T-helper 17 cell (primary cell): ENCODE results near the gene DENND4A. TPM values are rescaled to one million over a fixed set of nuclear protein-coding genes. Genes with fewer than 3 reads are reported as not detected.

Source experiments
- ATAC-seq: fragments of 150-1000 bp; cut with Tn5 transposase; 2 replicates; pipeline ENCODE4 v1.10.0; 2021; ENCODE audit warnings: mild to moderate bottlenecking, moderate library complexity
- DNase-seq, 3 donors: peaks; one replicate each; pipeline versions ENCODE4 v3.0.0 to v3.0.0-alpha.2; 2020 to 2021
- H3K9me3 ChIP-seq: one replicate; pipeline ENCODE4 v1.7.0; 2013; ENCODE audit warnings: low read length, mild to moderate bottlenecking; ENCODE audit not compliant: control insufficient read depth, poor library complexity, severe bottlenecking
- H3K27ac Mint-ChIP-seq: one replicate; pipeline ENCODE4 v1.8.0; 2022; ENCODE audit warnings: mild to moderate bottlenecking, moderate library complexity, mixed read lengths
- H3K27me3 Mint-ChIP-seq: one replicate; pipeline ENCODE4 v1.8.0; 2022; ENCODE audit warnings: mixed read lengths
- H3K36me3 Mint-ChIP-seq: one replicate; pipeline ENCODE4 v1.8.0; 2022; ENCODE audit warnings: low read depth, mixed read lengths
- H3K4me1 Mint-ChIP-seq: one replicate; pipeline ENCODE4 v1.8.0; 2022; ENCODE audit warnings: mild to moderate bottlenecking, mixed read lengths
- H3K4me3 Mint-ChIP-seq: one replicate; pipeline ENCODE4 v1.8.0; 2022; ENCODE audit warnings: mild to moderate bottlenecking, moderate library complexity, mixed read lengths
- total RNA-seq, 4 donors: library from RNA in 2 of 4; stranded (reverse) in 2 of 4; gene quantifications; one replicate each; pipeline ENCODE4 v1.2.3 and lab custom pipeline; 2022 to 2026

DENND4A gene
- total RNA-seq, 2 donors from 2014 or later = 63.5 to 71.7 TPM

DNA sequence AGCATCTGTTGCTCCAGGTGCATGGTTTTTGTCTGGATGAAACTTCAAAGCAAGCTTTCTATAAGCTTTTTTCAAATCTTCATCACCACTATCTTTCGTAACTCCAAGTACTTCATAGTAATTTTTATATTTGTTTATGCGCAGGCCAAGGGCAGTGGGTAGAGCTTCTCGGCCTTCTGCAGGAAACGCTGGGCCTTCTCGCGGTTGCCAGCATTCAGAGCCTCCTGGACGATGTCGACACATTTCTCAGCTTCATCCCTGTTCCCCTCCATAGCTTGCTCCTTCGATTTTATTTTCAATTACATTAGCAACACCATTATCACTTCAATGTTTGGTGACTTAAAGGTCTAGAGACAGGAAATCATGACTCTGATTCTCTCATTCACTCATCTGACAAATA, 20.2 kb downstream of the DENND4A start:
- H3K27ac Mint-ChIP-seq = no peak overlapping the region
- DNase-seq (no peak), ATAC-seq (no peak)
- H3K4me3 Mint-ChIP-seq = peak overlapping the region; percentile 64
- no peaks in the 10 kb centered on the region for H3K9me3 ChIP-seq
- peaks cover 5% of the 10 kb centered on the region for H3K36me3 Mint-ChIP-seq
- H3K27me3 Mint-ChIP-seq = no peaks in the 10 kb centered on the region
- peaks cover 44% of the 10 kb centered on the region for H3K4me1 Mint-ChIP-seq

DNA sequence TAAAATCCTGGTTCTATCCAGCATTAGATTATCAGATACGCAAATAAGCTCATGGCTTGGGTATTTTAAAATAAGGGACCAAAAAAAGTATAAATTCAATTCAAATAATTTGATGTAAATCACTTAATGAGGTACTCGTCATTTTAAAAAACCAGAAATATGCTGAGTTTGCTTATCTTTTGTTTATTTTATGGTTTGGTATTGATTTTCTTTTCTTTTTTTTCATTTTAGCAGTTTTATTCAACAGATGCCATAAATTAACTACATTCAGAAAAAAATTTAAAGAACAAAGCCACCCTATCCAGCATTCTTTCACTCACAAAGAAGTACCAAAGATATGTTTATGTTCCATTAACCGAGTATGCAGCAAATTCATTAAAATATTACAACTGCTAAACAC, 22.6 kb downstream of the DENND4A start:
- Mint-ChIP-seq H3K4me1 (peaks cover 44% of the 10 kb centered on the region), H3K36me3 (peaks cover 5% of the 10 kb centered on the region), H3K27ac (no peak overlapping the region), H3K27me3 (no peaks in the 10 kb centered on the region), H3K4me3 (no peak overlapping the region)
- no peak for DNase-seq
- ATAC-seq = no peak
- H3K9me3 ChIP-seq = no peaks in the 10 kb centered on the region

DNA sequence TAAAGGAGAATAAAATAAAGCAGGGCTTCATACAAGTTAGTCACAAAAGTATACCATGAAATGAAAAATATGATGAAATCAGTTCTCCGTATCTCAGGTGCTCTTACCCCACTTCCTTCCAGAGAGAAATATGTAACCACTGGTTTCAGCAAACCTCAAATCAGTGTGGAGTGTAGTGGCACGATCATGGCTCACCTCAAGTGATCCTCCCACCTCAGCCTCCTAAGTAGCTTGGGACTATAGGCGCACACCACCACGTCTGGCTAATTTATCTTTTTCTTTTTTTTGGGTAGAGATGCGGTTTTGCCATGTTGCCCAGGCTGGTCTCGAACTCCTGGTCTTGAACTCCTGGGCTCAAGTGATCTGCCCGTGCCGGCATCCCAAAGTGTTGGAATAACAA, 24.2 kb downstream of the DENND4A start:
- Mint-ChIP-seq H3K4me1 (peaks cover 40% of the 10 kb centered on the region), H3K27me3 (no peaks in the 10 kb centered on the region), H3K36me3 (peaks cover 6% of the 10 kb centered on the region), H3K27ac (peak overlapping the region; percentile 4), H3K4me3 (no peak overlapping the region)
- H3K9me3 ChIP-seq = no peaks in the 10 kb centered on the region
- ATAC-seq (peak; percentile 62), DNase-seq (no peak)

GRCh38 chr15:65767264-65767595, 24.9 kb downstream of the DENND4A start:
- Mint-ChIP-seq H3K36me3 (peaks cover 6% of the 10 kb centered on the region), H3K27me3 (no peaks in the 10 kb centered on the region), H3K27ac (no peak overlapping the region), H3K4me3 (no peak overlapping the region), H3K4me1 (peaks cover 41% of the 10 kb centered on the region)
- no peak for DNase-seq
- ATAC-seq = no peak
- no peaks in the 10 kb centered on the region for H3K9me3 ChIP-seq

GRCh38 chr15:65766422-65767263, 25.4 kb downstream of the DENND4A start:
- H3K9me3 ChIP-seq = no peaks in the 10 kb centered on the region
- H3K27me3 Mint-ChIP-seq = no peaks in the 10 kb centered on the region
- no peak for ATAC-seq
- DNase-seq = no peak
- no peak overlapping the region for H3K4me3 Mint-ChIP-seq
- H3K27ac Mint-ChIP-seq = peak overlapping the region; percentile 19
- peaks cover 6% of the 10 kb centered on the region for H3K36me3 Mint-ChIP-seq
- peaks cover 38% of the 10 kb centered on the region for H3K4me1 Mint-ChIP-seq

DNA sequence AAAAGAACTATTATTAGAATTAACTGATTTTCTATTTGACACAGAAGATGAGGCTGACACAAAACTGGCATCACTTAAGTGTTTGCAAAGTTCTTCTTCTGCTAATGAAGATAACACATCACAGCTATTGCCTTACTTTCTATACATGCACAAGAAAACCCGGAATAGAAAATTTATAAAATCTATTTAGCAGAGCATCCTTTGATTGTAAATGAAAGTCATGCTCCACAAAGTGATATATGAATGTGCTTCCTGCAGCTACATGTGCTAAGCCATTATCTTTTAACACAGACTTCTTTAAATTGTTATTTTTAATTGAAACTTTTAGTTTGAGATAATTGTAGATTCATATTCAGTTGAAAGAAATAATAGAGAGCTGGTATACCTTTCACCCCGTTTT, 27.0 kb downstream of the DENND4A start:
- DNase-seq (no peak), ATAC-seq (no peak)
- Mint-ChIP-seq H3K36me3 (peaks cover 6% of the 10 kb centered on the region), H3K27ac (peak overlapping the region; percentile 49), H3K4me3 (no peak overlapping the region), H3K4me1 (peaks cover 38% of the 10 kb centered on the region), H3K27me3 (no peaks in the 10 kb centered on the region)
- no peaks in the 10 kb centered on the region for H3K9me3 ChIP-seq

- DNase-seq (no peak), ATAC-seq (no peak)
- peak overlapping the region; percentile 72 for H3K4me3 Mint-ChIP-seq
- H3K4me1 Mint-ChIP-seq = peaks cover 34% of the 10 kb centered on the region
- no peaks in the 10 kb centered on the region for H3K9me3 ChIP-seq
- H3K27ac Mint-ChIP-seq = peak overlapping the region; percentile 2
- H3K36me3 Mint-ChIP-seq = peaks cover 6% of the 10 kb centered on the region
- H3K27me3 Mint-ChIP-seq = no peaks in the 10 kb centered on the region
Measured at GRCh38 chr15:65762914-65763787, 28.9 kb downstream of the DENND4A start.

- DNase-seq = no peak
- Mint-ChIP-seq H3K4me3 (peak overlapping the region; percentile 41), H3K36me3 (peaks cover 6% of the 10 kb centered on the region), H3K27ac (no peak overlapping the region), H3K4me1 (peaks cover 28% of the 10 kb centered on the region), H3K27me3 (no peaks in the 10 kb centered on the region)
- no peak for ATAC-seq
- H3K9me3 ChIP-seq = no peaks in the 10 kb centered on the region
Measured at GRCh38 chr15:65762399-65762798, 29.7 kb downstream of the DENND4A start.

DNA sequence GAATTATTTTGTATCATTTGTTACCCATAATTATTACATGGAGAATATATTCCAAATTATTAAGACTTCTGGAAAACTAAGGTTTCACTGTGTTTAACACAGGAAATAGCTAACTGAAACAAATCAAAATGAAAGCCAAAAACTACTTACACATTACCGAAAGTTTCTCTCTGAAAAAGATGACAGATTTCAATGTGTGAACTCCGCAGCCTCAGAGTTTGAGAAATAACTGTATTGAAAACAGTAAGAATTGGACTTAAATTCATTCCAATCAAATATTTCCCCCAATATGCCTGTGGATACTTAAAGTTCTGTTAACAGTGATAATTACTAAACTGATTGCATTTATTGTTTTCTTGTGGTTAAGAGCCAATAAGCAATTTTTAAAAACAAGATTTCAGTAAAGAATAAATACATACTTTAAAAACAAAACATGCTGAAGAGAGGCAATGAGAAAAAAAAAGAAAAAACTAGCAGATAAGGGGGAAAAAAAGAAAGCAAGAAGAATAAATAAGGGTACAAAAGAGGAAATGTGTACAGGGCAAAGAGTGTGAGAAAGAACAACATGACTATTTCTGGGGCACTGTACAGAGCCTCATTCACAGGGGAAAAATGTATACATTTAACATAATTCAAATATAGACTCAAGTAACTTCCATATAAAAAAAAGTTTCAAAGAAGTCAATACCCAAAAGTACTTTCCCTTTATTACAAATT, 30.7 kb downstream of the DENND4A start:
- H3K4me1 Mint-ChIP-seq = peaks cover 21% of the 10 kb centered on the region
- H3K27ac Mint-ChIP-seq = peak overlapping the region; percentile 87
- peak overlapping the region; percentile 69 for H3K4me3 Mint-ChIP-seq
- H3K36me3 Mint-ChIP-seq = peaks cover 6% of the 10 kb centered on the region
- ATAC-seq = no peak
- no peaks in the 10 kb centered on the region for H3K9me3 ChIP-seq
- no peaks in the 10 kb centered on the region for H3K27me3 Mint-ChIP-seq
- no peak for DNase-seq

GRCh38 chr15:65759441-65759840, 32.7 kb downstream of the DENND4A start:
- no peak overlapping the region for H3K4me3 Mint-ChIP-seq
- ATAC-seq (no peak), DNase-seq (no peak)
- H3K36me3 Mint-ChIP-seq = peaks cover 3% of the 10 kb centered on the region
- H3K27me3 Mint-ChIP-seq = no peaks in the 10 kb centered on the region
- no peaks in the 10 kb centered on the region for H3K9me3 ChIP-seq
- no peak overlapping the region for H3K27ac Mint-ChIP-seq
- peaks cover 21% of the 10 kb centered on the region for H3K4me1 Mint-ChIP-seq

DNA sequence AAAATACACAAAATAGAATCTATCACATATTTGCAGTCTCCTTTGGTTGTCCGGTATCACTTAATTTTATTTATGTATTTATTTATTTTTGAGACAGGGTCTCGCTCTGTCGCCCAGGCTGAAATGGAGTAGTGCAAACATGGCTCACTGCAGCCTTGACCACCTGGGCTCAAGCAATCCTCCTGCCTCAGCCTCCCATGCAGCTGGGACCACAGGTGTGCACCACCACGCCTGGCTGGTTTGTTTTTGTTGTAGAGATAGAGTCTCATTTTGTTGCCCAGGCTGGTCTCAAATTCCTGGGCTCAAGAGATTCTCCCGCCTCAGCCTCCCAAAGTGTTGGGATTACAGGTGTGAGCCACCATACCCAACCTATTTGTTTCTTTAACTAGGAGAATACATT, 33.9 kb downstream of the DENND4A start:
- no peak for ATAC-seq
- peaks cover 19% of the 10 kb centered on the region for H3K4me1 Mint-ChIP-seq
- H3K27me3 Mint-ChIP-seq = no peaks in the 10 kb centered on the region
- no peak overlapping the region for H3K27ac Mint-ChIP-seq
- DNase-seq = no peak
- peaks cover 3% of the 10 kb centered on the region for H3K36me3 Mint-ChIP-seq
- H3K9me3 ChIP-seq = no peaks in the 10 kb centered on the region
- no peak overlapping the region for H3K4me3 Mint-ChIP-seq

DNA sequence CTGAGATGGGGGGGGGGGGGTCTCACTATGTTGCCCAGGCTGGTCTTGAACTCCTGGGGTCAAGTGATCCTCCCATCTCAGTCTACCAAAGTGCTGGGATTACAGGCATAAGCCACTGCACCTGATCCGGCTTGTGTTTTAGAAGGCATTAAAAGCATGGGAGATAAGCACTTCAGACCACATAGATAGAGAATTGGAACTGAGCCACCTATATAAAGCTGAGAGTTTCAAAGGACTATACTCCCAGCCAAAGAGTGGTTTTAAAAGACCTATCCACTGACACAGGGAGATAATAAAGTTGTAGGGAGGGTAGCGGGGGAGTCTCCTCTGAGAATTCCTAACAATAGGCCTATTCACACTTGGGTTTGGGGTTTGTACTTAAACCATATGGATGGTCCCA, 34.8 kb downstream of the DENND4A start:
- no peak for DNase-seq
- no peaks in the 10 kb centered on the region for H3K9me3 ChIP-seq
- Mint-ChIP-seq H3K4me1 (peaks cover 14% of the 10 kb centered on the region), H3K27ac (peak overlapping the region; percentile 1), H3K36me3 (no peaks in the 10 kb centered on the region), H3K4me3 (peak overlapping the region; percentile 1), H3K27me3 (no peaks in the 10 kb centered on the region)
- ATAC-seq = no peak

DNA sequence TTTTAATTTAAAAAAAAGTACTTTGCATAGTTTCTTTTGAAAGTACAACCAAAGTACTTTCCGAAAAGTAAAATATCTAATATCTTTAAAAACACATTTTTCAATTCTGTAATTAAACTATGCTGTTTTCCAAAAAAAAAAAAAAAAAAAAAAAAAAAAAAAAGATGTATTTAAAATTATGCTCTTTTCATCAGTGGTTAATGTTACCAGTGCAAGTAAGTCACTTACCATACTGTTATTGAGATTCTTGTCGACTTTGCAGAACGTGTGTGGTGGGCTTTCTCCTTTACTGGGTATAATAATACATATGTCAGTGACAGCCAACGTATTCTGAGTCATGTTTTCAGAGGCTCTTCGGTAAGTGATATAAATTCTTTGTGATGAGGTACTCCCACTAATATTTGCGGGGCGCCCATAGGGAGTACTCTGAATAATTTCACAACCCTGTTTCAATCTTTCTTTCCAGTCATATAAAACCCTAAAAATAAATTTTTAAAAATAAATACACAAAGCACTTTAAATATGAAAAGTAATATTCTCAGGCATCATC, 39.9 kb downstream of the DENND4A start:
- Mint-ChIP-seq H3K4me3 (no peak overlapping the region), H3K27me3 (no peaks in the 10 kb centered on the region), H3K4me1 (peaks cover 16% of the 10 kb centered on the region), H3K36me3 (peaks cover 8% of the 10 kb centered on the region), H3K27ac (peak overlapping the region; percentile 34)
- no peaks in the 10 kb centered on the region for H3K9me3 ChIP-seq
- ATAC-seq (no peak), DNase-seq (no peak)
